ENCODE measurements around the gene IGF2.

The IGF2 gene

DNA sequence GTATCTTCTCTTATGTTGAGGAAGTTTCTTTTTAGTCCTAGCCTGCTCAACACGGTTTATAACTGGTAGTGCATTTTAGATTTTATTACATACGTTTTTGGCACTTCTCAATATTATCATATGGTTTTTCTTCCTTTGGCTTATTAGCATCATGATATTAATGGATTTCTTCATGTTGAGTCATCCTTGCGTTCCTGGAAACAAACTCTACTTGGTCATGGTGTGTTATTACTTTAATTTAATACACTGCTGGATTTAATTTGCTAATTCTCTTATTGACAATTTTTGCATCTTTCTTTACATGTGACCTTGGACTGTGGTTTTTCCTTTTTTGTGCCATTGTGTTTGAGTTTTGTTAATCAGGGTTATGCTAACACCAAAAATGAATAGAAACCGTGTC lies 20.5 kb downstream of the IGF2 start:
- no peak for DNase-seq
- no peaks in the 10 kb centered on the region for H3K27me3 ChIP-seq (replicated peaks)
- TF ChIP-seq, protein P1, sequence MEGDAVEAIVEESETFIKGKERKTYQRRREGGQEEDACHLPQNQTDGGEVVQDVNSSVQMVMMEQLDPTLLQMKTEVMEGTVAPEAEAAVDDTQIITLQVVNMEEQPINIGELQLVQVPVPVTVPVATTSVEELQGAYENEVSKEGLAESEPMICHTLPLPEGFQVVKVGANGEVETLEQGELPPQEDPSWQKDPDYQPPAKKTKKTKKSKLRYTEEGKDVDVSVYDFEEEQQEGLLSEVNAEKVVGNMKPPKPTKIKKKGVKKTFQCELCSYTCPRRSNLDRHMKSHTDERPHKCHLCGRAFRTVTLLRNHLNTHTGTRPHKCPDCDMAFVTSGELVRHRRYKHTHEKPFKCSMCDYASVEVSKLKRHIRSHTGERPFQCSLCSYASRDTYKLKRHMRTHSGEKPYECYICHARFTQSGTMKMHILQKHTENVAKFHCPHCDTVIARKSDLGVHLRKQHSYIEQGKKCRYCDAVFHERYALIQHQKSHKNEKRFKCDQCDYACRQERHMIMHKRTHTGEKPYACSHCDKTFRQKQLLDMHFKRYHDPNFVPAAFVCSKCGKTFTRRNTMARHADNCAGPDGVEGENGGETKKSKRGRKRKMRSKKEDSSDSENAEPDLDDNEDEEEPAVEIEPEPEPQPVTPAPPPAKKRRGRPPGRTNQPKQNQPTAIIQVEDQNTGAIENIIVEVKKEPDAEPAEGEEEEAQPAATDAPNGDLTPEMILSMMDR (IDR thresholded peaks at IDR 0.05; ENCODE audit: low read depth, low read length, missing control alignments) = no peak
- H3K36me3 ChIP-seq (replicated peaks) = no peaks in the 10 kb centered on the region
- H3K27ac ChIP-seq = no peak overlapping the region
- in situ Hi-C loops (cut with HindIII; ENCODE audit: low pct_ligation_motif_present, low sequenced_read_pairs) = no loop called here
- no peak overlapping the region for H3K4me3 ChIP-seq (ENCODE audit: low read depth, low read length)

DNA sequence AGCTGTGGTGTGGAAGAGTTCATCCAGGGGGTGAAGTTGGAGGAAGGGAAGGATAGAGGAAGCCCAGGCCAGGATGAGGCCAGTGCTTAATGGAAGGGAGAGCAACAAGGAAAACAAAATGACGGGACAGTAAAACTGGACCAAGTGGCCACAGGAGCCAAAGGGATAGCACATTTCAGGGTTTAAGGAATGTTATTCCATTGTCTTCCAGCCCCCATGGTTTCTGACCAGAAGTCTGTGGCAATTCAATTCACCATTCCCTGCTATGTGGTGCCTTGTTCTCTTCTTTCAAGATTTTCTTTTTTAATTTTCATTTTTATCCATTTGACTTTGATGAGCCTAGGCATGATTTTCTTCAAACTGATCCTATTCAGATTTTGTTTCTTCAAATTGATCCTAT lies 22.5 kb downstream of the IGF2 start:
- Histone ChIP-seq H3K27ac (no peak overlapping the region), H3K36me3 (replicated peaks) (no peaks in the 10 kb centered on the region), H3K4me3 (ENCODE audit: low read depth, low read length) (no peak overlapping the region), H3K27me3 (replicated peaks) (no peaks in the 10 kb centered on the region)
- no peak for DNase-seq
- TF ChIP-seq, protein P1 (IDR thresholded peaks at IDR 0.05; ENCODE audit: low read depth, low read length, missing control alignments) = no peak
- in situ Hi-C loops (cut with HindIII; ENCODE audit: low pct_ligation_motif_present, low sequenced_read_pairs) = no loop called here

DNA sequence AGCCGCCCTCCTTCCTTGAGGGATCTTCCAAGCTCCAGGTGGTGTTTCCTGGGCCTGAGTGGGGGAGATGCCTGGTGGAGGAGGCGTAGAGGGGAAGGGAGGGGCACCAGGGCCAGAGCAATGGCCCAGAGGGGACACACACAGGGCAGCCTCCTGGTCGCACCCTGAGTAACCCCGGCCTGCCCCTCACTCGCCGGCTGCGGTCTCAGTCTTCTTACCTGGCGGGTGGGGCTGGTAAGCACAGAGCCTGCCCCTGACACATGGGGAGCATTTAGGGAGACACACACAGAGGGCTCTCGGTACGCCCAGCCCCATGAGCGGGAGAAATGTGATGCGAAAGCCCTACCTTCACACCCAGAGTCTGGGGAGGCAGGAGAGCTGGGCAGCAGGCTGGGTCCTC lies 23.9 kb downstream of the IGF2 start:
- no peak for DNase-seq
- in situ Hi-C loops (cut with HindIII; ENCODE audit: low pct_ligation_motif_present, low sequenced_read_pairs) = no loop called here
- H3K27ac ChIP-seq = no peak overlapping the region
- H3K27me3 ChIP-seq (replicated peaks) = no peaks in the 10 kb centered on the region
- TF ChIP-seq, protein P1 (IDR thresholded peaks at IDR 0.05; ENCODE audit: low read depth, low read length, missing control alignments) = no peak
- no peak overlapping the region for H3K4me3 ChIP-seq (ENCODE audit: low read depth, low read length)
- H3K36me3 ChIP-seq (replicated peaks) = no peaks in the 10 kb centered on the region

DNA sequence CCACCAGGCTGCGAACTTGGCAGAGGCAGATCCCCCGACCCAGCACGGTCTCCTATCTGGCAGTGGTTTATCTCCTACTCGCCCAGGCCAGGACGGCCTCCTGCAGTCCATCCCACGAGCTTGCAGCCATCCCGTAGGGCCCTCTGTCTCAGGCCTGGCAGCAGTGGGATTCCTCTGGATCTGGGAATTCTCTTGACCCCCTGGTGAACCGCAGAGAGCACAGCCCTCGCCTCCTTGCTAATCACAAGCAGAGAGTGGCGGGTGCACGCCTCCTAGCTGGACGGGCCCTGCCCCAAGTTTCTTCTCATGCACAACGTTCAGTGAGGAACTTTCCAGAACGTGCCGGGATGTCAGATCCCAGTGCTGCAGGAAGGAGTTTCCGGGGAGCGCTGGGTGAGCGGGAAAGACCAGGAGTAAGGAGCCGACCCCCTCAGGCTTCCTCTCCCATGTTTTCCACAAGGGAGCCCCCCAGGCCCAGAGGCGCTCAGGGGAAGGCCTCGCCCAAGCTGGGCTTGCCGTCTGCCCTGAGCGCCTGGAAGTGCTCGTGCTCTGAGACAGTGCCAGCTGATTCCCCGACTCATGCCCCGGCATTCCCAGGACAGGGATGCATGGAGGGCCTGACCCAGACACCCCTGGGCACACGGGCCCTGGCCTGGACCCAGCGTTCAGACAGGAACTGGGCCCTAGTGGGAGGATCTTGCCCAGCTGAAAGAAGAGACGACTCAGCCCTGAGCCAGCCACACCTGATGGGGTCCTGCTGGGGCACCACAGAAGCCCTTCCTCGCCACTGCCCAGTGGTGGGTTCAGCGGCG lies 24.6 kb downstream of the IGF2 start:
- in situ Hi-C loops (cut with HindIII; ENCODE audit: low pct_ligation_motif_present, low sequenced_read_pairs) = no loop called here
- no peaks in the 10 kb centered on the region for H3K36me3 ChIP-seq (replicated peaks)
- H3K27me3 ChIP-seq (replicated peaks) = no peaks in the 10 kb centered on the region
- TF ChIP-seq, protein P1 (IDR thresholded peaks at IDR 0.05; ENCODE audit: low read depth, low read length, missing control alignments) = no peak
- H3K27ac ChIP-seq = no peak overlapping the region
- no peak for DNase-seq
- no peak overlapping the region for H3K4me3 ChIP-seq (ENCODE audit: low read depth, low read length)

DNA sequence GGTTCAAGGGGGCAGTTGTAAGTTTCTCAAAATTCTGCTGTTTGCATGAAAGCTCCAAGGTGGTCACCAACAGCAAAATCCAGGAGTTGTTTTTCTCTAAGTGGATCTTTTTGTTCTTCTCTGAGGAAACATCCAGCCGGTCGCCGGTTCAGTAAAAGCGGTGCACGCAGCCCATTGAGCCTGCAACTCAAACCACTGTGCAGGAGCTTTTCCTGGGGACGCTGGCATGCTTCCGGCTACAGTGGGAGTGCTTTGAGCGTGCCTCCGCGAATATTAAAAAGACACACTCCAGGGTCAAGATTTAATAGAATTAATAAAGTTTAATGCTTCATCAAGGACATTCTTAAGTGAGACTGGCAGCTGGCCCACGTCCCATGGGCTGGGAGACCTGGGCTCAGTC lies 25.4 kb downstream of the IGF2 start:
- TF ChIP-seq, protein P1 (IDR thresholded peaks at IDR 0.05; ENCODE audit: low read depth, low read length, missing control alignments) = no peak
- no peaks in the 10 kb centered on the region for H3K36me3 ChIP-seq (replicated peaks)
- H3K4me3 ChIP-seq (ENCODE audit: low read depth, low read length) = no peak overlapping the region
- no peaks in the 10 kb centered on the region for H3K27me3 ChIP-seq (replicated peaks)
- in situ Hi-C loops (cut with HindIII; ENCODE audit: low pct_ligation_motif_present, low sequenced_read_pairs) = no loop called here
- DNase-seq = no peak
- no peak overlapping the region for H3K27ac ChIP-seq

DNA sequence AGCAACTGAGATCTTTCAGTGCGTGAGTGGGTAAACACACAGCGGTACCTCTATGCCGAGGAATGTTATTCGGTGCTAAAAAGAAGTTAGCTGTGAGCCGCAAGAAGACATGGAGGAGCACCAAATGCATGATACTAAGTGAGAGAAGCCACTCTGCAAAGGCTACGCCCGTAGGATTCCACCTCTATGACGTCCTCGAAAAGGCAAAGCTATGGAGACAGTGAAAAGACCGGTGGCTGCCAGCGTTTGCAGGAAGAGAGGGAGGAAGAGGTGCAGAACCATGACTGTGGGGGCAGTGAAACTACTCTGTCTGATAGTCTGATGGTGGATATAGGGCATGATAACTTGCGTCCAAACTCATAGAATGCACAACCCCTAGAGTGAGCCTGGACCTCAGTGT lies 28.7 kb downstream of the IGF2 start:
- H3K4me3 ChIP-seq (ENCODE audit: low read depth, low read length) = no peak overlapping the region
- in situ Hi-C loops (cut with HindIII; ENCODE audit: low pct_ligation_motif_present, low sequenced_read_pairs) = no loop called here
- TF ChIP-seq, protein P1 (IDR thresholded peaks at IDR 0.05; ENCODE audit: low read depth, low read length, missing control alignments) = no peak
- no peak for DNase-seq
- no peaks in the 10 kb centered on the region for H3K27me3 ChIP-seq (replicated peaks)
- H3K27ac ChIP-seq = no peak overlapping the region
- no peaks in the 10 kb centered on the region for H3K36me3 ChIP-seq (replicated peaks)
